Measurements from ENCODE around the gene TENT4A.
"Not testable (repeated sequence)": the region's sequence is repeated elsewhere in the genome, so short reads cannot be mapped to it uniquely, and the experiment has no call there.

Gene TENT4A

DNA sequence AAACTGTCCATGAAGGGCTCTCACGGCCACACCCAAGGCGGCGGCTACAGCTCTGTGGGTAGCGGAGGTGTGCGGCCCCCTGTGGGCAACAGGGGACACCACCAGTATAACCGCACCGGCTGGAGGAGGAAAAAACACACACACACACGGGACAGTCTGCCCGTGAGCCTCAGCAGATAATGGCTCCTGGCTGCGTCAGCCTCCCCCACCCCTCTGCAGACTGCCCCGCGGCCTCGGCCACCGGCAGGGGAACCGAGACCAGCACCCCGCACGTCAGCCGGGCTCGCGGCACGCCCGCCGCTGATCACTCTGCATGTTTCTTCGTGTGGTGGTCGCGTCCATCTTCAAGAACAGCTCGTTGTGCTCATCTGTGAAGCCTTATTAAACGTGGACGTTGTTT is 41.5 kb downstream of the TENT4A start:
- no peak for DNase-seq

GRCh38 chr5:6755519-6755918 is 42.3 kb downstream of the TENT4A start:
- peak; percentile 23 for DNase-seq

GRCh38 chr5:6755941-6756340 is 42.7 kb downstream of the TENT4A start:
- no peak for DNase-seq

- DNase-seq = no peak
Observed at GRCh38 chr5:6757414-6757969, 44.3 kb downstream of the TENT4A start.

GRCh38 chr5:6758236-6758635 is 45.0 kb downstream of the TENT4A start:
- no peak for DNase-seq

GRCh38 chr5:6758706-6759105 is 45.5 kb downstream of the TENT4A start:
- DNase-seq = no peak

GRCh38 chr5:6759401-6759800 is 46.2 kb downstream of the TENT4A start:
- no peak for DNase-seq

DNA sequence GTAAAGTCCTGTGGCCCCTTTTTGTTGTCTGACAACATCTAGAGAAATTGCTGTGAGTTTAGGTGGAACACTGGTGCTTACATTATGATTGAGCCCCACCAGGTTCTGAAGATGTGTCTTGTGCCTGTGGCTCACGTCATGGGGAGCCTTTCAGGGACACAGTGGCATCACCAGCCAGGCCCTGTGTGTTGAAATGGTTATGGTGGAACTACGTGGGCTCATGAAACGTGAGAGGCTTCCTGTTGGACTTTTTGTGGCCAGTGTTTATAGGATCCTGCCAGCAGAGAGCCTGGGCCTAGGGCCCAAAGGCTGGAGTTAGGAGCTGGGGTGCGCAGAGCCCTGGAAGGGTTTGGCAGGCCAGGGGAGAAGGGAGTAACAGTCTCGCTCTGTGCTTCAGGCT is 46.8 kb downstream of the TENT4A start:
- DNase-seq = peak; percentile 1

DNA sequence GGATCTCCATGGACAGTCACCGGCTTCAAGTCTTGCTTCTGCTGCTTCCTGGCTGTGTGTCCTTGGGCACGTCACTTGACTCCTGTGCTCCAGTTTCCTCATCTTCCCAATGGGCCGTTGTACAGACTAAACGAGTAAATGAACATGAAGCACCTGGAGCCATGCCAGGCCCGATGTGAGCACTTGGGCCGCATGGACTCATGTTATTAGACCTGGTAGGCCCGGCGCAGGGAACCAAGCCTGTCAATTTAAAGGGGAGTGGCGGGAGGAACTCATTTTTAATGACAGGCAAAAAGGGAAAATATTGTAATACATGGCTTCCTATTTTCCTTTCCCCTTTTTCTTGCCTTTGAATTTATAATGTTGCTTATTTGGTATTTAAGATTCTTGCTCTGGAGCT is 47.5 kb downstream of the TENT4A start:
- peak; percentile 13 for DNase-seq

DNA sequence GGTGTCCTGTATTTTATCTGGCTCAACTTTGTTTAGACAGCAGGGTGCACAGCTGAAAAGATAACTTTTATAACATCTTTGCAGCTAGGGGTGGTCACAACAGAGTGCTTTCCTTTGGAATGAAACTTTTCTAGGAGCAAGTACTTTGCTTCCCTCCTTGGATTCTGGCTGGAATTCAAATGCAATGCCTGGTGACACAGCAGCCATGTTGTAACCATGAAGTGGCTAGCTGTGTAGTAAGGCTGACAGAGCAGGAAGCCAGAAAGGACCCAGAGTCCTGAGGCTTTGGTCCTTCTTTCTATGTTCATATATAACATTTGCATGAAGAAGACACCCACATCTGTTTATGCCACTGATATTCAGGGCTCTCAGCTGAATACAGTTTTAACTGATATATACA is 48.1 kb downstream of the TENT4A start:
- DNase-seq = peak; percentile 4

DNA sequence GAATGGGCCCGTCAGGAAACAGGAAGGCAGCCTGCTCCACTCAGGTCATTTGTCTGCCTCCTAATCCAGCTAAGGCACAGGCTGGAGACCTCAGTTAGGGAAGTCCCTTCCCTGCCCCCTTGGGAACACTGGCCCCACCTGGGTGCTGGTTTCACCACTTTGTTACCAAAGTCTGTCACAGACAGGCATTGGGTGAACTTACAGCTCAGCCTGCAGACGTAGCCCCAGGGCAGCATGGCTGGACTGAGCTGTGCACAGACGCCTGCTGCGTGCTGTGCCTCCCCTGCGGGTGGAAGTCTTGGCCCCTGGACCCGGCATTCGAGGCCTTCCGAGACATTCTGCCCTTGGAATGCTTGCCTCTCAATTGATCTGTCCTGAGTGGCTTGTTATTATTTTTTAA is 48.9 kb downstream of the TENT4A start:
- DNase-seq = no peak

GRCh38 chr5:6762697-6763096 is 49.5 kb downstream of the TENT4A start:
- no peak for DNase-seq

GRCh38 chr5:6763191-6763590 is 50.0 kb downstream of the TENT4A start:
- DNase-seq = no peak

GRCh38 chr5:6765612-6766525 is 52.6 kb downstream of the TENT4A start:
- DNase-seq = peak; percentile 72

GRCh38 chr5:6766604-6767093 is 53.4 kb downstream of the TENT4A start:
- DNase-seq = no peak

DNA sequence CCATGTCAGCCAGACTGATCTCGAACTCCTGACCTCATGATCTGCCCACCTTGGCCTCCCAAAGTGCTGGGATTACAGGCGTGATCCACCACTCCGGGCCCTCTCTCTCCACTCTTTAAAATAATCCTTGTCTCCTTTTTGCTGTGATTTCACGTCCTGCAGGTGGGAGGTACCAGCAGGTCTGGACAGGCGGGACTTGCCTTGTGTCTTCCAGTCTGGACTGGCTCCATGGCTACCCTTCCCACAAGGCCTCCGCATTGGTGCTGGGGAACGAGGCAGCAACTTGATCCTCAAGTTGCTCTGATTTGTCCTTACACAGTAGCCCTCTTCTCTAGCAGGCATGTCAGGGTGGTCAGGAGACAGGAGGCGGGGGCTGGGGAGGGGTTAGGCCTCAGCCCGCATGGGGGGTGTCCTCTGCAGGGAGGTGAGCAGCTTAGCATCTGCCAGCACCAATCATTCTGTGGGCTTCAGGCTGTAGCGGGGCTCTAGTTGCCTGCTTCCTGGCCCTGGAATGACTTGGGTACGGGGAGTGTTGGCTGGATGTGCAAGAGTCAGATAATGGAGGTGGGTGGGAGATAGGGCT is 54.3 kb downstream of the TENT4A start:
- DNase-seq = no peak

DNA sequence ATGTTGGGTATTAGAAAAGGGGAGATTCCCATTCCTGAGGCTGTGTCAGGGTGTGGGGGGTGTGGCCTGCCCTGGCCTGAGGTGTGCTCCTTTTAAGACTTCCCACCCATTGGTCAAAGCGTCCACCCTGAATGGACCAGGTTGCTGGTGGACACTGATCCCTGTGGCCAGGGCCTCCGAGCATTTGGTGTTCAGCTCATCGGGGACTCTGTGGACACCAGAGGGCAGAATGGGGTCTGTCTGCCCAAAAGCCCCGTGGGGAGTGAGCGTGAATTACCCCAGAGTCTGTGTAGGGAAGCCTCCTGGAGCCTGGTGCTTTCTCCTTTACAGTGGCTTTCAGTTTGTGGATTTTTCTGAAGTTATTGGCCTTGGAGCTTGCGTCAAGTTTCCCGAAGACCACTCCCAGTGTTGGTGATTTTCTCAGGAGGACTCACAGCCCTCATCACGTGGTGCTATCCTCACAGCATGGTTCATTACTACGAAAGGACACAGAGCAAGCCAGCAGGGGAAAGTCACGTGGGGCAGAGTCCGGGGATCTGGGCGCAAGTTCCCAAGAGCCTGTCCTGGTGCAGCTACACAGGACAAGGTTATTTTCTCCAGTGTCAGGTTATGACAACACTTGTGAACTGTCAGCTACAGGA is 55.5 kb downstream of the TENT4A start:
- no peak for DNase-seq

DNA sequence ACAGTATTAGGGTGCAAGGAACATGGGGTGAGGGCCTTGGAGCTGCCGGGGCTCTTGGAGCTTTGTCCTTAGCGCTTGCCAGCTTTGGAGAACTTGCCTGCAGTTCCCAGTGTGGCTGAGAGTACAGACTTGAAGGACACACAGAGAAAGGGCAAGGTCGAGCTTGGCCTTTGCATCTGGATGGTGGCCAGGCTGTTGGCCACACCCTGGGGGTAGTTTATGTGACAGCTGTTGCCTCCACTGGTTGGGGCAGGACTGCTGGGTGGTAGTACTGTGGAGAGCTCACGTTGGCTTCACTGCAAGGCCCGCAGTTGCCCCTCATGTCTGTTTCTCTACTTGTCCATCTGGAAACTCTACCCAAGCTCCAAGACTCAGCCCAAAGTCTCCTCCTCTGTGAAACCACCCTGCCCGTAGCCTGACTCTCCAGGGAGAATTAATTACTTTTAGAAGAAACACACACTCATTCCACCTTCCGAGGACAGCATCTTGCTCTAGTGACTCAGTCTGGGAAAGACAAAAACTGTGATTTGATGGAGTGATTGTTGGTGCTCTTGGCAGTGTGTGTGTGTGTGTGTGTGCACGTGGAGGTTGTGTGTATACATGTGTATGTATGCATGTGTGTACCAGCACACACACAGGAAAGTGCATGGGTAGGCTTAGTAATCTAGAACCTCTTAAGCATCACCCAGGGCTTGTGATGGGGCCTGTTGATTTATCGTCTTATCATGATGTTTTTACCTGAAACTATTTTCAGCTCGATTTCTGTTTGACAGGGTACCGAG is 57.8 kb downstream of the TENT4A start:
- DNase-seq = no peak

DNA sequence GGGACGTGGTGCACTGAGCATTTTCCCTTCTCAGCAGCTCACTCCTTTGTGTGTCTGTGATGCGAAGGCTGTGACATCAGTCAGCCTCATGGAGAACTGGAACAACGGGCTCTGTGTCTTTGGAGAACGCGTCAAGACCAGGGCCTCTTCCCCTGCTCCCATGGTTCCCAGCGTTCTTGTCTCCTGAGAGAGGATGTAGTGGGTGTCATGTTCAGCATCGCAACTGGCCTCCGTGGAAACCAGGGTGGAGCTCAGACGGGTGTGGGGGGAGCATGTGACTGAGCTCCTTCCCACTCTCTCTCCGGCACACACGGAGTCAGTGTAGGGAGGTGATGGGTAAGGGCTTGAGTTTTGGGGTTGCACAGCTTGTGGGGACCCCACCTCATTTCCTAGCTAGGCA is 59.7 kb downstream of the TENT4A start:
- no peak for DNase-seq

GRCh38 chr5:6773342-6774035 is 60.3 kb downstream of the TENT4A start:
- no peak for DNase-seq

GRCh38 chr5:6774207-6774606 is 61.0 kb downstream of the TENT4A start:
- DNase-seq = not testable (repeated sequence)

GRCh38 chr5:6774721-6775204 is 61.5 kb downstream of the TENT4A start:
- no peak for DNase-seq
